Karpas-422 (cell line): ENCODE measurements around the gene PHLPP1. TPM values are rescaled to one million over a fixed set of nuclear protein-coding genes. Genes with fewer than 3 reads are reported as not detected.

Source experiments
- DNase-seq: peaks from one replicate; pipeline ENCODE4 v3.0.0-alpha.2; 2015
- H2AFZ ChIP-seq: fragments of 200-600 bp; sonication (generic); 2 replicates; pipeline ENCODE4 v1.6.1; 2014; ENCODE audit warnings: antibody characterized with exemption, low read length, mixed read lengths
- H3K27ac ChIP-seq: fragments of 200-600 bp; sonication (generic); 2 replicates; pipeline ENCODE4 v1.5.1; 2014; ENCODE audit warnings: mild to moderate bottlenecking, low read length, moderate library complexity
- H3K27me3 ChIP-seq: fragments of 200-600 bp; sonication (generic); 2 replicates; pipeline ENCODE4 v1.6.1; 2014; ENCODE audit warnings: low read length, mixed read lengths
- H3K36me3 ChIP-seq: fragments of 200-600 bp; sonication (generic); 2 replicates; pipeline ENCODE4 v1.6.1; 2014; ENCODE audit warnings: low read length, mixed read lengths; ENCODE audit not compliant: insufficient read depth
- H3K4me1 ChIP-seq: fragments of 200-600 bp; sonication (generic); 2 replicates; pipeline ENCODE4 v1.6.1; 2014; ENCODE audit warnings: mild to moderate bottlenecking, low read length, mixed read lengths
- H3K4me2 ChIP-seq: fragments of 200-600 bp; sonication (generic); 2 replicates; pipeline ENCODE4 v1.6.1; 2014; ENCODE audit warnings: low read length, low read depth, mild to moderate bottlenecking; ENCODE audit not compliant: poor library complexity, severe bottlenecking
- H3K4me3 ChIP-seq: fragments of 200-600 bp; sonication (generic); 2 replicates; pipeline ENCODE4 v1.5.1; 2014; ENCODE audit warnings: mild to moderate bottlenecking, antibody characterized with exemption, low read length, mixed read lengths
- H3K79me2 ChIP-seq: fragments of 200-600 bp; sonication (generic); 2 replicates; pipeline ENCODE4 v1.6.1; 2014; ENCODE audit warnings: mild to moderate bottlenecking, low read length, mixed read lengths
- H3K9ac ChIP-seq: fragments of 200-600 bp; sonication (generic); 2 replicates; pipeline ENCODE4 v1.6.0; 2014; ENCODE audit warnings: low read length
- H3K9me2 ChIP-seq: fragments of 200-600 bp; sonication (generic), shearing (Covaris generic); replicated peaks from 2 replicates; pipeline ENCODE4 v1.6.0; 2014; ENCODE audit warnings: mild to moderate bottlenecking, low read length, moderate library complexity; ENCODE audit not compliant: insufficient read depth
- H3K9me3 ChIP-seq: fragments of 300-700, 200-600 bp; sonication (generic); 2 replicates; pipeline ENCODE4 v1.6.1; 2014; ENCODE audit warnings: low read length, mixed read lengths
- H4K20me1 ChIP-seq: fragments of 200-600 bp; sonication (generic); 2 replicates; pipeline ENCODE4 v1.6.1; 2014; ENCODE audit warnings: mild to moderate bottlenecking, antibody characterized with exemption, low read length, low read depth; ENCODE audit not compliant: insufficient read depth
- total RNA-seq: library from RNA; depleted of rRNA; stranded (reverse); fragments of >200 nt; shearing (Covaris generic); gene quantifications from 2 replicates; pipeline ENCODE4 v1.2.3, GENCODE V29; 2014; ENCODE audit warnings: low replicate concordance

Gene PHLPP1
- total RNA-seq, 1 experiment from 2014 or later, result 6.3 TPM

GRCh38 chr18:62754026-62754425 is 38.7 kb downstream of the PHLPP1 start:
- no peak for DNase-seq
- Histone ChIP-seq H2AFZ (no peak overlapping the region), H3K27ac (no peak overlapping the region), H3K9me3 (no peaks in the 10 kb centered on the region), H3K4me2 (no peak overlapping the region), H3K36me3 (no peaks in the 10 kb centered on the region), H3K9ac (no peak overlapping the region), H3K9me2 (no peaks in the 10 kb centered on the region), H3K4me1 (no peaks in the 10 kb centered on the region), H4K20me1 (peaks cover 3% of the 10 kb centered on the region; the same call in 1 of the 2 replicates), H3K79me2 (no peaks in the 10 kb centered on the region), H3K4me3 (no peak overlapping the region), H3K27me3 (no peaks in the 10 kb centered on the region)

- H3K36me3 ChIP-seq, result no peaks in the 10 kb centered on the region
These were observed 40.1 kb downstream of the PHLPP1 start for GRCh38 chr18:62755454-62755853.

GRCh38 chr18:62755946-62756345 is 40.6 kb downstream of the PHLPP1 start:
- no peak overlapping the region for H3K27ac ChIP-seq
- H3K79me2 ChIP-seq, result no peaks in the 10 kb centered on the region
- H3K36me3 ChIP-seq, result no peaks in the 10 kb centered on the region
- DNase-seq, result no peak
- H3K9ac ChIP-seq, result no peak overlapping the region
- H2AFZ ChIP-seq, result no peak overlapping the region
- no peaks in the 10 kb centered on the region for H3K27me3 ChIP-seq
- H3K4me2 ChIP-seq, result no peak overlapping the region
- peaks cover 3% of the 10 kb centered on the region; the same call in 1 of the 2 replicates for H4K20me1 ChIP-seq
- no peaks in the 10 kb centered on the region for H3K4me1 ChIP-seq
- H3K9me2 ChIP-seq, result no peaks in the 10 kb centered on the region
- H3K4me3 ChIP-seq, result no peak overlapping the region
- H3K9me3 ChIP-seq, result no peaks in the 10 kb centered on the region

More at GRCh38 chr18:62755454-62755853, 40.1 kb downstream of the PHLPP1 start:
- Histone ChIP-seq H3K9ac (no peak overlapping the region), H3K4me1 (no peaks in the 10 kb centered on the region), H3K79me2 (no peaks in the 10 kb centered on the region), H3K4me3 (no peak overlapping the region), H3K4me2 (no peak overlapping the region), H3K9me2 (no peaks in the 10 kb centered on the region), H4K20me1 (peaks cover 3% of the 10 kb centered on the region; the same call in 1 of the 2 replicates), H2AFZ (no peak overlapping the region), H3K27ac (no peak overlapping the region), H3K27me3 (no peaks in the 10 kb centered on the region), H3K9me3 (no peaks in the 10 kb centered on the region)
- DNase-seq, result no peak

- no peaks in the 10 kb centered on the region for H3K36me3 ChIP-seq
- no peak overlapping the region for H3K9ac ChIP-seq
- no peak overlapping the region for H2AFZ ChIP-seq
- H3K4me1 ChIP-seq, result no peaks in the 10 kb centered on the region
- no peak overlapping the region for H3K4me3 ChIP-seq
- H4K20me1 ChIP-seq, result peaks cover 3% of the 10 kb centered on the region; the same call in 1 of the 2 replicates
- H3K9me3 ChIP-seq, result no peaks in the 10 kb centered on the region
- DNase-seq, result no peak
- no peaks in the 10 kb centered on the region for H3K79me2 ChIP-seq
- H3K4me2 ChIP-seq, result no peak overlapping the region
- H3K27ac ChIP-seq, result no peak overlapping the region
- no peaks in the 10 kb centered on the region for H3K9me2 ChIP-seq
- no peaks in the 10 kb centered on the region for H3K27me3 ChIP-seq
These were observed 42.2 kb downstream of the PHLPP1 start for GRCh38 chr18:62757399-62758010.

GRCh38 chr18:62758591-62758990 is 43.2 kb downstream of the PHLPP1 start:
- no peak for DNase-seq

GRCh38 chr18:62759704-62760402 is 44.5 kb downstream of the PHLPP1 start:
- H4K20me1 ChIP-seq, result 0 out of 2 replicates have a peak, but pooled peaks cover 3% of the 10 kb centered on the region
- H3K27me3 ChIP-seq, result no peaks in the 10 kb centered on the region
- no peaks in the 10 kb centered on the region for H3K79me2 ChIP-seq
- no peak overlapping the region for H3K9ac ChIP-seq
- no peak overlapping the region for H3K27ac ChIP-seq
- H3K4me3 ChIP-seq, result no peak overlapping the region
- H3K9me3 ChIP-seq, result no peaks in the 10 kb centered on the region
- H3K36me3 ChIP-seq, result no peaks in the 10 kb centered on the region
- no peaks in the 10 kb centered on the region for H3K4me1 ChIP-seq
- no peak overlapping the region for H2AFZ ChIP-seq
- H3K4me2 ChIP-seq, result no peak overlapping the region
- DNase-seq, result no peak
- no peaks in the 10 kb centered on the region for H3K9me2 ChIP-seq

More at GRCh38 chr18:62758591-62758990, 43.2 kb downstream of the PHLPP1 start:
- Histone ChIP-seq H3K9me3 (no peaks in the 10 kb centered on the region), H2AFZ (no peak overlapping the region), H3K79me2 (no peaks in the 10 kb centered on the region), H3K27ac (no peak overlapping the region), H3K27me3 (no peaks in the 10 kb centered on the region), H4K20me1 (peaks cover 3% of the 10 kb centered on the region; the same call in 1 of the 2 replicates), H3K9ac (no peak overlapping the region), H3K36me3 (no peaks in the 10 kb centered on the region), H3K9me2 (no peaks in the 10 kb centered on the region), H3K4me1 (no peaks in the 10 kb centered on the region), H3K4me3 (no peak overlapping the region), H3K4me2 (no peak overlapping the region)

- H3K9ac ChIP-seq, result no peak overlapping the region
- no peak overlapping the region for H3K27ac ChIP-seq
- no peaks in the 10 kb centered on the region for H3K36me3 ChIP-seq
- H3K4me3 ChIP-seq, result no peak overlapping the region
- H4K20me1 ChIP-seq, result 0 out of 2 replicates have a peak, but pooled peaks cover 3% of the 10 kb centered on the region
- no peak for DNase-seq
- H3K9me3 ChIP-seq, result no peaks in the 10 kb centered on the region
- H3K4me2 ChIP-seq, result no peak overlapping the region
- H3K9me2 ChIP-seq, result no peaks in the 10 kb centered on the region
- H3K79me2 ChIP-seq, result no peaks in the 10 kb centered on the region
- H3K27me3 ChIP-seq, result no peaks in the 10 kb centered on the region
- H2AFZ ChIP-seq, result no peak overlapping the region
- H3K4me1 ChIP-seq, result no peaks in the 10 kb centered on the region
These were observed 45.0 kb downstream of the PHLPP1 start for GRCh38 chr18:62760403-62760734.

- Histone ChIP-seq H3K4me2 (no peak overlapping the region), H3K4me1 (no peaks in the 10 kb centered on the region), H3K4me3 (no peak overlapping the region), H2AFZ (no peak overlapping the region), H3K9me3 (no peaks in the 10 kb centered on the region), H3K36me3 (no peaks in the 10 kb centered on the region), H3K9me2 (no peaks in the 10 kb centered on the region), H3K79me2 (no peaks in the 10 kb centered on the region), H3K9ac (no peak overlapping the region), H3K27me3 (no peaks in the 10 kb centered on the region), H4K20me1 (0 out of 2 replicates have a peak, but pooled peaks cover 4% of the 10 kb centered on the region), H3K27ac (no peak overlapping the region)
- DNase-seq, result no peak
These were observed 47.8 kb downstream of the PHLPP1 start for GRCh38 chr18:62763101-62763521.
